Left lung (tissue), 10 donors: ENCODE measurements around the gene GMEB1. TPM values are rescaled to one million over a fixed set of nuclear protein-coding genes. Genes with fewer than 3 reads are reported as not detected.

Experiments
- ATAC-seq: fragments of 200-7000 bp; cut with Tn5 transposase; one replicate; pipeline ENCODE4 v1.9.1; 2020; ENCODE audit warnings: moderate library complexity
- DNase-seq, 4 donors: peaks; one replicate each; pipeline ENCODE4 v3.0.0-alpha.2; 2013 to 2020
- H3K27ac ChIP-seq, 2 donors: fragments of 200-600 bp; sonication (generic) in 1 of 2; one replicate each; pipeline versions ENCODE4 v1.5.0 to v1.8.0; 2020 to 2021
- H3K27me3 ChIP-seq, 2 donors: fragments of 200-600 bp; sonication (generic) in 1 of 2; one replicate each; pipeline versions ENCODE4 v1.5.0 to v1.8.0; 2020 to 2021
- H3K36me3 ChIP-seq, 2 donors: fragments of 200-600 bp; sonication (generic) in 1 of 2; one replicate each; pipeline versions ENCODE4 v1.5.0 to v1.8.0; 2020 to 2021
- H3K4me1 ChIP-seq, 2 donors: fragments of 200-600 bp; one replicate each; pipeline ENCODE4 v1.8.0; 2021
- H3K4me3 ChIP-seq, 2 donors: fragments of 200-600 bp; sonication (generic) in 1 of 2; one replicate each; pipeline versions ENCODE4 v1.5.0 to v1.8.0; 2020 to 2021; ENCODE audit warnings: mild to moderate bottlenecking in 1 of 2
- H3K9me3 ChIP-seq, 2 donors: fragments of 200-600 bp; sonication (generic) in 1 of 2; one replicate each; pipeline versions ENCODE4 v1.5.0 to v1.8.0; 2020 to 2021
- intact Hi-C, 2 donors: fragments of 100-400 bp; cut with DNase I; formaldehyde crosslinking; loops; one replicate each; pipeline versions ENCODE4 v1.11.2 to v1.14.2; 2022
- polyA plus RNA-seq, 6 donors: library from polyadenylated mRNA; unstranded; fragments of 120-200 nt; gene quantifications; one replicate each; pipeline ENCODE4 v1.2.1, GENCODE V29; 2013; ENCODE audit not compliant: insufficient read length in 6 of 6
- total RNA-seq, 2 donors: library from RNA; stranded (reverse); fragmentation: NEBNext Ultra II Directional; extraction: Animal tissue kit (Norgen Biotek cat#: 25700); gene quantifications; one replicate each; pipeline ENCODE4 v1.2.1, GENCODE V29; 2021
- TF ChIP-seq, protein P1 (sequence below), 2 donors: fragments of 200-600 bp; sonication (generic) in 1 of 2; IDR thresholded peaks; one replicate each; pipeline versions ENCODE4 v1.5.0 to v1.8.0; 2021; ENCODE audit warnings: antibody characterized with exemption in 2 of 2
- donor health status: DM: no; HTN: yes; CAD: no.
- donor health status: DM: no; HTN: no; CAD: no.

GMEB1 gene
- total and polyA plus RNA-seq, 8 donors: 10.6 to 18.6 (median 16.7) TPM

GRCh38 chr1:28735961-28736449 is 67.4 kb downstream of the GMEB1 start:
- Histone ChIP-seq H3K36me3 (peaks cover 0 to 25% of the 10 kb centered on the region in 2 donors), H3K27ac (peak overlapping the region; percentile 97 to 98), H3K27me3 (no peaks in the 10 kb centered on the region), H3K4me3 (peak overlapping the region; percentile 92 to 99), H3K4me1 (peaks cover 20 to 42% of the 10 kb centered on the region in 2 donors), H3K9me3 (no peaks in the 10 kb centered on the region)
- peak in 1 of 4 donors; percentile 12 for DNase-seq
- TF ChIP-seq, protein P1, sequence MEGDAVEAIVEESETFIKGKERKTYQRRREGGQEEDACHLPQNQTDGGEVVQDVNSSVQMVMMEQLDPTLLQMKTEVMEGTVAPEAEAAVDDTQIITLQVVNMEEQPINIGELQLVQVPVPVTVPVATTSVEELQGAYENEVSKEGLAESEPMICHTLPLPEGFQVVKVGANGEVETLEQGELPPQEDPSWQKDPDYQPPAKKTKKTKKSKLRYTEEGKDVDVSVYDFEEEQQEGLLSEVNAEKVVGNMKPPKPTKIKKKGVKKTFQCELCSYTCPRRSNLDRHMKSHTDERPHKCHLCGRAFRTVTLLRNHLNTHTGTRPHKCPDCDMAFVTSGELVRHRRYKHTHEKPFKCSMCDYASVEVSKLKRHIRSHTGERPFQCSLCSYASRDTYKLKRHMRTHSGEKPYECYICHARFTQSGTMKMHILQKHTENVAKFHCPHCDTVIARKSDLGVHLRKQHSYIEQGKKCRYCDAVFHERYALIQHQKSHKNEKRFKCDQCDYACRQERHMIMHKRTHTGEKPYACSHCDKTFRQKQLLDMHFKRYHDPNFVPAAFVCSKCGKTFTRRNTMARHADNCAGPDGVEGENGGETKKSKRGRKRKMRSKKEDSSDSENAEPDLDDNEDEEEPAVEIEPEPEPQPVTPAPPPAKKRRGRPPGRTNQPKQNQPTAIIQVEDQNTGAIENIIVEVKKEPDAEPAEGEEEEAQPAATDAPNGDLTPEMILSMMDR (IDR thresholded peaks at IDR 0.05): no peak
- intact Hi-C loops: no loop called here
- no peak for ATAC-seq

DNA sequence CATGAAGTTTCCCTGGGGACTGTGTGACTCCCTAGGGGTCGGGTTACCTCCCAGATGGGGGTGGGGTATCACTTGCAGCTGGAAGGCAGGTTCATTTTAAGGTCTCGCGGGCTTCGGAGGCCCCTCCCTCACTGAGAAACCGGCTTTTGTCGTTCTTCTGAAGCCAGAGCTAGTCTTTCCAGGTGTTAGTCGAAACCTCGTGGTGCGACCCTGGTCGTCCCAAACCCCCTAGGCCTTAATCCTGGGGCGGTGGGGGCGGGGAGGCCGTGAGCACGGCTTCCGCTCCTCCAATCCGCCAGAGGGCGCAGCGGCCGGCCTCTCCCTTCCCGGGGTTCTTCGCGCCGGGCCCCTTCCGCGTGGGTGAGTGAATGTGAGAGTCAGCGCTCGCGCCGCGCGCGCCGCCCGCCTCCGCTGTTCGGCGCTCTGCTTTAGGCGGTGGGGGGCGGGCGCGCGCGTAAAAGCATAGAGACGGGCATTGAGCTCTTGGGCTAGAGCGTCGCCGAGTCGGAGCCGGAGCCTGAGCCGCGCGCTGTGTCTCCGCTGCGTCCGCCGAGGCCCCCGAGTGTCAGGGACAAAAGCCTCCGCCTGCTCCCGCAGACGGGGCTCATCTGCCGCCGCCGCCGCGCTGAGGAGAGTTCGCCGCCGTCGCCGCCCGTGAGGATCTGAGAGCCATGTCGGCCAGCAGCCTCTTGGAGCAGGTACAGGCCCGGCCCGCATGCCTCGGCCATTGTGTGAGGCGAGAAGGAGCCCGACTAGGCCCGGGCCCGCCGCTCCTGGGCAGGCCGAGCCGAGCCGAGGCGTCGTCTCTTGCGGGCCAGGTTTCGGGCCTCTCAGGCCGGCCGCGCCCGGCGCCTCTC is 68.1 kb downstream of the GMEB1 start, which contains the start of gene YTHDF2:
Gene YTHDF2, plus strand, starts transcription at position 491 of the 857 bp plus-strand sequence. Its CDS starts 181 bp downstream, at position 672.
- Histone ChIP-seq H3K27ac (peak within 1 kb of the TSS; percentile 97 to 98), H3K9me3 (no peaks in the 10 kb centered on the region), H3K4me1 (peaks cover 20 to 49% of the 10 kb centered on the region in 2 donors), H3K4me3 (peak within 1 kb of the TSS; percentile 92 to 99), H3K27me3 (no peaks in the 10 kb centered on the region), H3K36me3 (peaks cover 0 to 31% of the 10 kb centered on the region in 2 donors)
- DNase-seq (peak; percentile 97 to 100 (median 98)), ATAC-seq (peak; percentile 96)
- intact Hi-C loops: no loop called here
- TF ChIP-seq, protein P1 (IDR thresholded peaks at IDR 0.05): peak; percentile 93 to 94

- Histone ChIP-seq H3K9me3 (no peaks in the 10 kb centered on the region), H3K27ac (peak overlapping the region; percentile 97 to 98), H3K36me3 (peaks cover 0 to 40% of the 10 kb centered on the region in 2 donors), H3K4me3 (peak overlapping the region; percentile 92 to 99), H3K27me3 (no peaks in the 10 kb centered on the region), H3K4me1 (peaks cover 20 to 54% of the 10 kb centered on the region in 2 donors)
- peak; percentile 36 to 80 (median 46) for DNase-seq
- TF ChIP-seq, protein P1 (IDR thresholded peaks at IDR 0.05): no peak
- intact Hi-C loops: no loop called here
- peak; percentile 42 for ATAC-seq
Observed at GRCh38 chr1:28737307-28738132, 68.9 kb downstream of the GMEB1 start.

GRCh38 chr1:28740118-28740517 is 71.5 kb downstream of the GMEB1 start:
- H3K27me3 ChIP-seq: no peaks in the 10 kb centered on the region
- TF ChIP-seq, protein P1 (IDR thresholded peaks at IDR 0.05): no peak
- H3K4me3 ChIP-seq: no peak overlapping the region
- intact Hi-C loops: no loop called here
- DNase-seq (peak in 1 of 4 donors; percentile 18), ATAC-seq (peak; percentile 2)
- H3K4me1 ChIP-seq: peaks cover 36 to 78% of the 10 kb centered on the region in 2 donors
- no peaks in the 10 kb centered on the region for H3K9me3 ChIP-seq
- peak overlapping the region in 1 of 2 donors; percentile 97 for H3K27ac ChIP-seq
- peaks cover 0 to 66% of the 10 kb centered on the region in 2 donors for H3K36me3 ChIP-seq
